HG02588 (cell line): ENCODE data around the gene RGS10.
"Not testable (repeated sequence)": the region's sequence is repeated elsewhere in the genome, so short reads cannot be mapped to it uniquely, and the experiment has no call there.

Source experiments
- ATAC-seq: cut with Tn5 transposase; IDR thresholded peaks from one replicate; pipeline ENCODE4 v1.9.1; 2021; ENCODE audit warnings: mild to moderate bottlenecking, moderate library complexity; ENCODE audit not compliant: unreplicated experiment

Gene RGS10, protein sequence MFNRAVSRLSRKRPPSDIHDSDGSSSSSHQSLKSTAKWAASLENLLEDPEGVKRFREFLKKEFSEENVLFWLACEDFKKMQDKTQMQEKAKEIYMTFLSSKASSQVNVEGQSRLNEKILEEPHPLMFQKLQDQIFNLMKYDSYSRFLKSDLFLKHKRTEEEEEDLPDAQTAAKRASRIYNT

DNA sequence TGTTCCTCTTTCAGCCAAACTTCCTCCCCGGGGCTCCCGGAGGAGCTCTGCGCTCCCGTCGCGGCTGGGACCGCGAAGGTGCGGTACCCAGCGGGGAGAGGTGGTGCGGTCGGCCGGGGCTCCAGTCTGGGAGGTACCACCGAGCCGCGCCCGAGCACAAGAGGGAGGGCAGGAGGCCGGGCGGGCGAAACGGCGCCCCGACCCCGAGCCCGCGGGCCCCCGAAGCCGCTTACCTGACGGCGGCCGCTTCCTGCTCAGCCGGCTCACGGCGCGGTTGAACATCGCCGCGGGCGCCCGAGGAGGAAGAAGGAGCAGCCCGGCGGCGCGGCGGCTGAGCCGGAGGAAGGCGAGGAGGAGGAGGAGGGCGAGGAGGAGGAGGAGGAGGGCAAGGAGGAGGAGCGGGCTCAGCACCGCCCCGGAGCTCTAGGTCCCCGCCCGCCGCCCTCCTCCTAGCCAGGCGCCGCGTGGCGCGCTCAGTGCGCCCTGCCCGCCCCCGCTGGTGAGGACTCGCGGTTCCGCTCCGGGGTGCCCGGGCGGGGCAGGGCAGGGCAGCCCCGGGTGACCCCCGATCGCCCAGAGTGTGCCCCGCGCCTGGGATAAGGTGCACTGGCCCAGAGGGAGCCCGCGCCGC, at the start of gene RGS10:
TSS of gene RGS10 (minus strand) at position 363 of the 631 bp plus-strand sequence. CDS start at position 282, 81 bp downstream.
- peak; percentile 70 for ATAC-seq

DNA sequence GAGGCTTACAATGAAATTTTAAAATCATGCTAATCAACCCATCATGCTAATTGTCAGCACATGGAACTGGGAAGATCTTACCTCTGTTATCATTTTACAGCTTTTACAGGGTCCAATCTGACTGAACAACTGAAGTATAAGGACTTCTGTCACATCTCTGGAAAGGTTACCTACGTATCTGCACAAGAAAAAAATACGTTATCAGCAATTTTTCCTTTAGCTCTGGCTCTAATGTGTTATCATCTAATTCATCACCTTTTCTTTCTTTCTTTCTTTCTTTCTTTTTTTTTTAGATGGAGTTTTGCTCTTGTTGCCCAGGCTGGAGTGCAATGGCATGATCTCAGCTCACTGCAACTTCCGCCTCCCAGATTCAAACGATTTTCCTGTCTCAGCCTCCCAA, 45.6 kb upstream of the RGS10 start:
- no peak for ATAC-seq

DNA sequence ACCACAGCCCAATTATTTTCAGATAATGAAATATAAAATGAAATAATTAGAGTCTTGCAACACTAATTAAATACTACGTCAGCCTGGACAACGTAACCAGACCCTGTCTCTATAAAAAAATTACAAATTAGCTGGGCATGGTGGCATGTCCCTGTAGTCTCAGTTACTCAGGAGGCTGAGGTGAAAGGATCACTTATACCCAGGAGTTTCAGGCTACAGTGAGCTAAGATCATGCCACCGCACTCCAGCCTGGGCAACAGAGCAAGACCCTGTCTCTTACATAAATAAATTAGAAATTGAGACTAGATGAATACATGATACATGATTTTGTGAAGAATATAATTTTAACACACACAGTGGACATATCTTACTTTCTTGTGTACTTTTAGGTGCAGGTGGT, 35.8 kb upstream of the RGS10 start:
- ATAC-seq: no peak

DNA sequence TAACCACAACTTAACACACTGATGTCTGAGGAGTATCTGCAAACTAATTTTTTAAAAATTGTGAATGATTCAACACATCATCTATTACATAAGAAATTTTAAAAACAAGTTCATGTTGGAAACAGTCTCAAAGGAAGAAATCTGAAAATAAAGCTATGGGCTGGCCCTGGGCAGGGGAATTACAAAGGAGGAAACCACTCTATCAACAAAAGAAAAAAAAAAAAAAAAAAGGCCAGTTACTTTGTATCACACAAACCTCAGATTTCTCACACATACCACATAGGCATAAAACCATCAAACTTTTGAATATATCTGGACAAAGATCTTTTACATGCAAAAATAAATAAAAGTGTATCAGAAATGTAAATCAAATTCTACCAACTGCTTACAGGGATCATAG, 33.5 kb upstream of the RGS10 start:
- no peak for ATAC-seq

DNA sequence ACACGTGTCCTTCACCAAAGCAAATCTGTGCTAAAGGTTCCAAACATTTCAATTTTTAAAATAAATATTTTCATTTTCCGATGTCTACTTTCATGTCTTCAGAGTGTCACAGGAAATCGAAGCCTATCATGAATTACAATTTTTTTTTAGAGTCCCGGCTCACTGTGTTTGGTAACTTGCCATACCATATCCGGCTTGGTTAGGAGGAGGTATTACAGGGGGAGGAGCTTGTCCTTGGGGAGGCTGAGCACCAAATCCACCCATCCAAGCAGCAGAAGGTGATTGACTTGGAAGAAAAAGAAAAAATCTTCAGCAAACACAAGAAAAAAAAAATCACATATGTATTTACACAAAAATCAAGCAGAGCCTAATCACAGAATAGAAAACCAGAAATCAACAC, 33.0 kb upstream of the RGS10 start:
- no peak for ATAC-seq

DNA sequence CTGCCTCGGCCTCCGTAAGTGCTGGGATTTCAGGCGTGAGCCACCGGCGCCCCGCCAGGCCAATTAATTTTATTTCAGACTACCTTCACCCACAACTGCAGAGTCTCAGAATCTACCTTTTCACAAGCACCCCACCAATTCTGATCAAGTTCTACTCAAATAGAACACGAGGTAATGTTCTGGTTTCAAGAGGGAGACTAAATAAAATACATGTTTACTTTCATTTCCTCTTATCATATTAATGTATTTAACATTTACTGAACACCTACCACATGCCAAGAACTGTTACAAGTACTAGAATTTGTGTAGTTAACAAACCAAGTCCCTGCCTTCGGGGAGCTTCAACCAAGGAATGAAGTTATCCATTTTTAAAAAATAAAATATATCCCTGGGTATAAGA, 25.5 kb upstream of the RGS10 start:
- ATAC-seq: no peak

DNA sequence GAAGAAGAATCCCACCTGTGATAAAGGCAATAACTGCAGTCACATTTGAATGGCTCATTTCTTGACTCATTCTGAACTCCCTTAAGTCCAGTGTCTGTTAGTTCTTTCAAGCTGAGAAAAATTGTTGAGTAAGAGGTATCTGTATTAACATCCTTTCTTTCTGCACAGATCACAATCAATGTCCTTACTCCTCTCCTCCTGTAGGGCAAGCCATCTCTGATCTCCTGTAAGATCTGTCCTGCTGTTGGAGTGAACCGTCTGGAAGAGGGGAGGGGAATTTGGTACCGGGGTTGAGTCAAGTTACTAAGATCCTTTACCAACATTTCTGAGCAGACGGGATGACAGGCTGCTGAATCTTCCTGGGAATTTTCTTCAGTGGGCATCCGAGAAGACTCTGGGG, 19.6 kb upstream of the RGS10 start:
- ATAC-seq: no peak

DNA sequence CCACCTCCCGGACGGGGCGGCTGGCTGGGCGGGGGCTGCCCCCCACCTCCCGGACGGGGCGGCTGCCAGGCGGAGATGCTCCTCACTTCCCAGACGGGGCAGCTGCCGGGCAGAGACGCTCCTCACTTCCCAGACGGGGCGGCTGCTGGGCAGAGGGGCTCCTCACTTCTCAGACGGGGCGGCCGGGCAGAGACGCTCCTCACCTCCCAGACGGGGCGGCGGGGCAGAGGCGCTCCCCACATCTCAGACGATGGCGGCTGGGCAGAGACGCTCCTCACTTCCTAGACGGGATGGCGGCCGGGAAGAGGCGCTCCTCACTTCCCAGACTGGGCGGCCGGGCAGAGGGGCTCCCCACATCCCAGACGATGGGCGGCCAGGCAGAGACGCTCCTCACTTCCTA, 17.0 kb upstream of the RGS10 start:
- ATAC-seq: not testable (repeated sequence)

DNA sequence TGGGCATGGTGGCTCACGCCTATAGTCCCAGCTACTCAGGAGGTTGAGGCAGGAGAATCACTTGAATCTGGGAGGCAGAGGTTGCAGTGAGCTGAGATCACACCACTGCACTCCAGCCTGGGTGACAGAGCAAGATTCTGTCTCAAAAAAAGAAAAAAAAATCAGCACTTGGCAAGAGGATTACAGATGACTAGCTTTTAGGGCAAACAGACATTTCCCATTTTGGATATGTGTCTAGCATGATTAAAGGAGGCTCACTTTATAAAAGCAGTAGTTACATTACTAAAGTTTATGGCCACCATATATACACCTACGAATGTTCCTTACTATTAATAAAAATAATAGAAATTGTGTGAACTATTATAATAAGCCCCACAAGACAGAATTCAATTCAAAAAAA, 13.6 kb upstream of the RGS10 start:
- ATAC-seq: not testable (repeated sequence)

DNA sequence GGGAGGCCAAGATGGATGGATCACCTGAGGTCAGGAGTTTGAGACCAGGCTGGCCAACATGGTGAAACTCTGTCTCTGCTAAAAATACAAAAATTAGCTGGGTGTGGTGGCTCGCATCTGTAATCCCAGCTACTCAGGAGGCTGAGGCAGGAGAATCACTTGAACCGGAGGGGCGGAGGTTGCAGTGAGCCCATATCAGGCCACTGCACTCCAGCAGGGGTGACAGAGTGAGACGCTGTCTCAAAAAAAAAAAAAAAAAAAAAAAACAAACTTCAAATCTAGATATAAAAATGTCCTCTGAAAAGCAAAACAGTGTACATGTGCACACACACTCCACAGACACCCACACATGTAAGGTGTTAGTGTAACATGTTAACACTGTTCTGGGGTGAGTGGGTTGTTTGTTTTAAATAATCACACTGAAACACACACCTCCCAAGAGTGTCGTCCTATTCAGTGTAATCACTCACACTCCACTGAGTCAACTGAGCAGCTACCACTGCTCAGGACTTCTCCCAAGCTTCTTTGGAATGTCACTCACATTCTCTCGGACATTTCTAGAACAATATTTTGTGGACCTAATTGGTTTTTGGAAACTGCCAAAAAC, 12.8 kb upstream of the RGS10 start:
- no peak for ATAC-seq

DNA sequence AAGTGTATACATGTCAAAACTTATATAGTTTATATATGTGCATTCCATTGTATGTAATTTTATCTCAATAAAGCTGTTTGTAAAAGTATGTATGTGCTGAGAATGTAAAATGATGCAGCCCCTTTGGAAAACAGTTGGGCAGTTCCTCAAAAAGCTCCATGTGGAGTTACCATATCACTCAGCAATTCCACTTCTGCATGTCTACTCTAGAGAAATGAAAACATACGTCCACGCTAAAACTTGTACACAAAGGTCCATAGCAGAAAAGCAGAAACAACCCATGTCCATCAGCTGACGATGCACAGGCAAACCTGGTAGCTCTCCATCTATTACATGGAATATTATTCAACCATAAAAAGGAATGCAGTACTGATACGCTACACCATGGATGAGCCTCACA, 8.3 kb upstream of the RGS10 start:
- no peak for ATAC-seq

DNA sequence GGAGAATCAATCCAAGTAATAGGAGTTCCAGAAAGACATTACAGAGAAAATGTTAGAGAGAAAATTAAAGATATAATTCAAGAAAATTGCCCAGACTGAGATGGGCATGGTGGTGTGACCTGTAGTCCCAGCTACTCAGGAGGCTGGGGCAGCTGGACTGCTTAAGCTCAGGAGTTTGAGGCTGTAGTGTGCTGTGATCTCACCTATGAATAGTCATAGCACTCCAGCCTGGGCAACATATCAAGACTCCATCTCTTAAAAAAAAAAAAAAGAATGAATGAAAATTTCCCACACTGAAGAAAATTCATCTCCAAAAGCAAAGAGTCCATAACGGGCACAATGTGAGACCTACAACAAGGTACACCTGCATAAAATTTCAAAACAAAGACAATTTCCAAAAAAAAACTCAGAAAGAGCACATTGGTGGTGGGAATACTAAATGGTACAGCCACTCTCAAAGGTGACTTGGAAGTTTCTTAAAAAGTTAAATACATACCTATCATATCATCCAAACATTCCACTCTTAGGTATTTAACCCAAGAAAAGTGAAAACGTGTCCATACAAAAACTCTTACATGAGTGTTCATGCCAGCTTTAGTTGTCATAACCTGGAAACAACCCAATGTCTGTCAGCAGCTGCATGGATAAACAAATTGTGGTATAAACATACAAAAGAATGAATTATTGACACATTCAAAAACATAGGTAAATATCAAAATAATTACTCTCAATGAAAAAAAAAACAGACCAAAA, 6.9 kb upstream of the RGS10 start:
- ATAC-seq: no peak

DNA sequence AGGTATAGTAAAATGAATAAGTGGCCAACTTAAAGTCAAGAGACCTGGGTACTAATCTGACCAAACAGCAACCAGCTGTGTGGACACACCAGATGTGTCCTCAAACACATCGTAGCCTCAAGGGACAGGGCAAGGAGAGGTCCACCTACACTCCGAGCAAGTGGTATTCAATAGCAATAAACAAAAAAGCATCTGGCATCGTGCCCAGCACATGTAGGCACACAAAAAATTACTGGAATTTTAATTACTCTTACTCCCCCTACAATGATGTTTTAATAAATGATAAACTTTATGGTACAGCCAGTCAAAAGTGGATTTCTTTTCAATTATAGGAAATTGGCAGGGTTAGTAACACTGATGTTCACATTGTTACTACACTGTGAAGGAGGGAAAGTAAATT, 3.5 kb upstream of the RGS10 start:
- ATAC-seq: no peak

DNA sequence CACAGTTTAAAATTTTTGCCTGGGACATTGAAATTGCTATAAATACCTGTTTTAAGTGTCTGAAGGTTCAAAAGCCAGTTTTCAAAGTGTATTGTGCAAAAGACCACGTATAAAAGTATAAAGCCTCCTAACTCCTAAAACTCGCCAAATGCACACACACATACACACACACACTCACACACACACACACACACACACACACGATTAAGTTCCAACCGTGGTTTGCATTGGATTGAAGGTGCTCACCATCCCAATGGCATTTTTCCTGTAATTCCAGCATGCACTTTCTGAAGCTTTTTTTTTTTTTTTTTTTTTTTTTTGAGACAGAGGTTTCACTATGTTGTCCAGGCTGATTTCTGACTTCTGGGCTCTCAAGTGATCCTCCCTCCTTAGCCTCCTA, 2.8 kb upstream of the RGS10 start:
- no peak for ATAC-seq

DNA sequence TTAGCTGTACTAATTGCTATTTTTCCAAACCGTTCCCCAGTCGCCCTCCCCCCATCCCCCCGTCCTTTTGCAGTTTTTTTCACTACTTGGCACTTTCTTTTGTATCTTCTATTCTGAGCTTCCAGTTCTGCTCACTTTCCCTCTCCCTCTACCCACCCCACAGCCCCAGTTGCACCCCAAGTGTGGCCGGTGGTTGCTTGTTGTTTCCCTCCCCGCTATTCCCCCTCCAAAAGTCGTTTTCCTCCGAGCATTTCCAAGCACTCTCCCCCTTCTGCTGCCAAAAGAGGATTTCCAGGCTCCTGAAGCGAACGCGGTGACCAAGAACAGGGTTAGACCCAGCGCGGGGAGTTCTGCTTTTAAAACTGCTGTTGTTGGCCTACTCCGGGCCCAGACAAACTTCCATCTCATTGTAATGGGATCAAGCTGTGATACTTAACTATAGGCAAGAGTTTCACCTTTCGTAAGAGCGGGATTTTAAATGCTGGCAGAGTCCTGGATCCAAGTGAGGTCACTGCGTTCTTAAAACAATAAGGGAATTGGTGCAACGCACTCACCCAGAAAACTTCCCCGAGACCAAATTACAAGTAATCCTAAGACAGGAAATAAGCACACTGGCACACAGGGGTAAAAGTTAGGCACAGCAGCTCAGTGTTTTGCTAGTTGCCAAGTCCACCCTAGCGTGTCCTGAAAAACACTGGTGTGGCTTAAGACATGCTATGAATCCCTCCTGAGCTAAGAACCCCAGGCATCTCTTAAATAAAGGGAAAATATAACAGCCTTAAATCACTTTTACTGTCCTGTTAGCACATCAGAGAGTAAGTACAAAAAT, 1.5 kb upstream of the RGS10 start:
- ATAC-seq: no peak

DNA sequence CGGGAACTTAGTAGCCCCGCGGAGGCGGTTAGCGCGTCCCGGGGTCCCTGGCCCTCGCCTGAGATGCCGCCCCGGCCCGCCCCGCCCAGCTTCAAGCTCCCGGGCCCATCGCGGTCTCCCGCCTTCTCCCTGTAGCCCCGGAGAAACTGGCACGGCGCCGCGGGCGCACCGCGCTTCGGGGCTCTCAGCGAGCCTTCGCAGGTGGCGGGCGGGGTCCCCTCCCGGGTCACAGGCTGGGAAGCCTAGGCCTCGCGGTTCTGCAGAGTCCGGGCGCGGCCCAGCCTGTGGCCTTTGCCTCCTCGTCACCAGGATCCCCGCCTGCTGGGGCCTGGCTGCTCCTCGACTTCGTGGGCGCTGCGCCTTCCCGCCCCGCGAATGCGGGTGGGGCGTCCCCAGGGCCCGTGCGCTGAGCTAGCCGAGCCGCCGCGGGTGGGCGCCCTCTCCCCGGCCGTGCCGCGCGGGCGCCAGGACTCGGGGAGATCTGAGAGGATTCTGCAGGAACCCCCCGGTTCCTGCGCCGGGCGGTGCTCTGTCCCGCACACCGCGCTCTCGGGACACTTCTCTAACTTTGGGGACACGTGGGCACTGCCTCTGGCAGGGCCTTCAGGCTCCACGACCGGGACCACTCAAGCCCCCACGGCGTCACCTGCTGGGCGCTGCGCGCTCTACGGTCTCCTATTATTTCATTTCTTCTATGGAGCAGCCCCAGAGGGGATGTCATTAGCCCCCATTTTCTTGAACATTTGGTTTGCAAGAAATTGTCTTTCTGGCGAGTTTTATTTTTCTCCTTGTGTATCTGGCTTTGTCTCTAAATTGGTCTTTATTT, 682 bp upstream of the RGS10 start:
- peak; percentile 37 for ATAC-seq

DNA sequence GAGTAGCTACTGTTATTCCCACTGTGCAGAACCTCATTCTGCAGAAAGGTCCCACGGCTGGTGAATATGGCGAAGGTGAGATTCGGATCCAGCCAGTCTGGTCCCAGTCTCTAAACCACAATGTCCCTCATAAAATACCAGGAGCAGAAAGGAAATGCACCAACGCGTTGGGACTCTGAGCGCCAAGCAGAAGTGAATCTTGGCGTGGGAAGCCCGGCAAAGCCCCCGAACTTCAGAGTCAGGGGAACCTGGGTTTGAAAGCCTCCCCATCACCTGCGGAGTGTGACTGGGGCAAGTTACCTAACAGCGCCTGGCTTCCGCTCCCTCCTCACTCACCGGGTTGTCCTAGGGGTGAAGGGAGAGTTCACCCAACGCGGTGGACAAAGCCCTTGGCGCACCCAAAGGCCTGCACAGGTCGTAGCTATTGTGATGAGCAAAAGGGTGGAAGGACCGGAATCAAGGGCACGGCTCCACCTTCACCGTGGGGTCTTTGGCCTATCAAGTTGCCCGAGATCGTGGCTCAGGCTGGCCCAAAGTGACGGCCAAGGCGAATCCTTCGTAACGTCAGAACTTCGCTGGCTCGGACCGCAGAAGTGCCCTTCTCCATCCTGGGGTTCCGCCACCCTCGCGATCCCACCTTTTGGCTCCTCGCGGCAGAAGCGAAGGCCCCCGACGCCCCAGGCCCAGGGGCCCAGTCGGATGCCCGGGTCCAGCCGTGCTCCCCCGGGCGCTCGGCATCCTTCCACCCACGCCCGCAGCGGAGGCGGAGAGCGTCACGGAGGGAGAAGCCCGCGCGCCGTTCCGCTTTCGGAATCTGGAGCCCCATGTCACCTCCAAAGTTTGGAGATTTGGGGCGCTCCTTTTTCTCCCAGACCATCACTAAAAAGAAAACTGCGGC, 811 bp downstream of the RGS10 start:
- ATAC-seq: no peak

DNA sequence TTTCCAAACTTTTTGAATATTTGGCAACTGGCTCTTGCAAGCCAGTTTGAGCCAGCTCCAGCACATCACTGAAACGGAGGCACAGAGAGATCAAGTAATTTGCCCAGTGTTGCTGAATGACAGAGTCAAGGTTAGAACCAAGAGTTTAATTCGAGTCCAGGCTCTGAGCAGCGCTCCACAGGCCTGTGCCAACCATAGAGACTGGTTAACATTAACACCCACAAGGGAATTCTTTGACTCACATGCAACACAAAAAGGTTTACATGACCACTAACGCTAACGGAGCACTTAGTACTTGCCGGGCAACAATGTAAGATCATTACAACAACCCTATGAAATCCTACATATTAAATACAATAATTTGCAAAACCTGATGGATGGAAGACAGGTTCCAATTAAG, 1.5 kb downstream of the RGS10 start:
- ATAC-seq: no peak

DNA sequence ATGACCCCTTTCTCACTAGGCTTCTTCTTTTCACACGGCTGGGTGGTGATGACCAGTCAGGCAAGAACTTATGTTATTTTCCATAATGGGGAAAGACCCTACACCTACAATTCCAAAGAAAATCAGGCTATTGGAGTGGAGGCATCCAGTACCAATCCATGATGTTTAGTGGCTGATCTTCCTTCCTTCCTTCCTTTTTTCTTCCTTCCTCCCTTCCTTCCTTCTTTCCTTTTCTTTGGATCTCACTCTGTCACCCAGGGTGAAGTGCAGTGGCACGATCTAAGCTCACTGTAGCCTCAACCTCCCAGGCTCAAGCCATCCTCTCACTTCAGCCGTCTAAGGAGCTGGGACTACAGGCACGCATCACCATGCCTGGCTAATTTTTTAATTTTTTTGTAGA, 2.5 kb downstream of the RGS10 start:
- no peak for ATAC-seq
